Kidney (tissue), 14 donors: ENCODE measurements around the gene CIAO2B. TPM values are rescaled to one million over a fixed set of nuclear protein-coding genes. Genes with fewer than 3 reads are reported as not detected.
"Not testable (repeated sequence)": the region's sequence is repeated elsewhere in the genome, so short reads cannot be mapped to it uniquely, and the experiment has no call there.

Experiments
- DNase-seq, 5 donors: peaks; one replicate each; pipeline ENCODE4 v3.0.0-alpha.2; 2013 to 2020
- FAIRE-seq: peaks from 2 replicates; lab custom pipeline; 2012; peaks lifted over from hg19 to GRCh38; lab: Jason Lieb, UNC
- H3K27ac ChIP-seq, 2 donors: one replicate each; pipeline ENCODE4 v1.7.0; 2013; ENCODE audit warnings: low read depth in 2 of 2, low read length in 2 of 2, inconsistent platforms in 1 of 2
- H3K27me3 ChIP-seq: one replicate; pipeline ENCODE4 v1.7.1; 2013; ENCODE audit warnings: low read length, inconsistent platforms; ENCODE audit not compliant: control insufficient read depth, insufficient read depth
- H3K36me3 ChIP-seq, 3 donors: one replicate each; pipeline versions ENCODE4 v1.7.0 to v1.7.1; 2013; ENCODE audit warnings: low read length in 3 of 3, control low read depth in 1 of 3, inconsistent platforms in 1 of 3; ENCODE audit not compliant: insufficient read depth in 3 of 3, control insufficient read depth in 2 of 3
- H3K4me1 ChIP-seq, 3 donors: one replicate each; pipeline versions ENCODE4 v1.7.0 to v1.7.1; 2013; ENCODE audit warnings: low read length in 3 of 3, inconsistent platforms in 1 of 3, low read depth in 1 of 3; ENCODE audit not compliant: control insufficient read depth in 2 of 3, insufficient read depth in 2 of 3
- H3K4me3 ChIP-seq, 3 donors: one replicate each; pipeline versions ENCODE4 v1.7.0 to v1.8.1; 2013; ENCODE audit warnings: low read length in 3 of 3, control low read depth in 1 of 3, inconsistent platforms in 1 of 3
- H3K9ac ChIP-seq, 3 donors: one replicate each; pipeline versions ENCODE4 v1.7.0 to v1.7.1; 2013; ENCODE audit warnings: low read length in 3 of 3, control low read depth in 1 of 3, inconsistent platforms in 1 of 3
- H3K9me3 ChIP-seq, 3 donors: one replicate each; pipeline versions ENCODE4 v1.7.0 to v1.7.1; 2013; ENCODE audit warnings: low read length in 3 of 3, control low read depth in 1 of 3, inconsistent platforms in 1 of 3; ENCODE audit not compliant: control insufficient read depth in 2 of 3, insufficient read depth in 1 of 3
- intact Hi-C: fragments of 100-400 bp; cut with DNase I; formaldehyde crosslinking; loops from one replicate; pipeline ENCODE4 v1.11.1; 2022
- polyA plus RNA-seq: library from polyadenylated mRNA; stranded (reverse); fragments of 350-450 nt; fragmentation: Illumina TruSeq; extraction: RNeasy Lipid Tissue Mini Kit (QIAGEN cat#74804); gene quantifications from one replicate; pipeline ENCODE4 v1.2.3, GENCODE V29; 2014; ENCODE audit warnings: low read depth, low replicate concordance; ENCODE audit not compliant: insufficient read depth
- total RNA-seq: library from RNA; stranded (reverse); fragmentation: NEBNext Ultra II Directional; extraction: Animal tissue kit (Norgen Biotek cat#: 25700); gene quantifications from one replicate; pipeline ENCODE4 v1.2.1, GENCODE V29; 2021
- TF ChIP-seq, protein P1 (sequence below): IDR thresholded peaks from 3 replicates; pipeline ENCODE4 v1.5.1; 2012; ENCODE audit warnings: mild to moderate bottlenecking, moderate library complexity, borderline replicate concordance; ENCODE audit not compliant: insufficient read depth; ENCODE audit errors: extremely low read depth
- donor health status: control.
- donor health status: control.
- donor health status: control.
- donor health status: control.
- donor health status: control.
- donor health status: DM: yes; HTN: yes; CAD: no.
- donor health status: Normal renal cell carcinoma (clear cell type).

Gene CIAO2B
- total and polyA plus RNA-seq, 2 donors from 2014 or later, result 71.2 to 284 TPM

DNA sequence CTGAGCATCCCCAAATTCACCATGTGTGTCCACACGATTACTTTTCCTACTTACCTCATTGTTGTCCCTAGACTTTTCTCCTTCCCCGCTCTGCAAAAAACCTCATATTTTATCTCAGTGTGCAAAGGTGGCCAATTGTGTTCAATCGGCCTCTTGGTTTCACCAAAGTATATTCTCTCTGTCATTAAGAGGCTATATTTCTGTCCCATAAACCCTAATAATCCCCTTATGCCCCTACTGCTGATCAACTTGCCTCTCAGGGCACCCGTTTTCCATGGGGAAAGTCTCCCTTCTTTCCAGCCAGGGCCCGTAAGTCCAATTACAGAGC is 12.7 kb upstream of the CIAO2B start:
- DNase-seq (no peak), FAIRE-seq (no peak)
- peaks cover 0 to 12% (median 9%) of the 10 kb centered on the region in 3 donors for H3K36me3 ChIP-seq
- peak overlapping the region in 1 of 3 donors; percentile 4 for H3K9ac ChIP-seq
- TF ChIP-seq, protein P1, sequence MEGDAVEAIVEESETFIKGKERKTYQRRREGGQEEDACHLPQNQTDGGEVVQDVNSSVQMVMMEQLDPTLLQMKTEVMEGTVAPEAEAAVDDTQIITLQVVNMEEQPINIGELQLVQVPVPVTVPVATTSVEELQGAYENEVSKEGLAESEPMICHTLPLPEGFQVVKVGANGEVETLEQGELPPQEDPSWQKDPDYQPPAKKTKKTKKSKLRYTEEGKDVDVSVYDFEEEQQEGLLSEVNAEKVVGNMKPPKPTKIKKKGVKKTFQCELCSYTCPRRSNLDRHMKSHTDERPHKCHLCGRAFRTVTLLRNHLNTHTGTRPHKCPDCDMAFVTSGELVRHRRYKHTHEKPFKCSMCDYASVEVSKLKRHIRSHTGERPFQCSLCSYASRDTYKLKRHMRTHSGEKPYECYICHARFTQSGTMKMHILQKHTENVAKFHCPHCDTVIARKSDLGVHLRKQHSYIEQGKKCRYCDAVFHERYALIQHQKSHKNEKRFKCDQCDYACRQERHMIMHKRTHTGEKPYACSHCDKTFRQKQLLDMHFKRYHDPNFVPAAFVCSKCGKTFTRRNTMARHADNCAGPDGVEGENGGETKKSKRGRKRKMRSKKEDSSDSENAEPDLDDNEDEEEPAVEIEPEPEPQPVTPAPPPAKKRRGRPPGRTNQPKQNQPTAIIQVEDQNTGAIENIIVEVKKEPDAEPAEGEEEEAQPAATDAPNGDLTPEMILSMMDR, result no peak
- intact Hi-C loops, result no loop called here
- H3K27ac ChIP-seq, result no peak overlapping the region
- H3K4me3 ChIP-seq, result no peak overlapping the region
- peaks cover 2% of the 10 kb centered on the region for H3K27me3 ChIP-seq
- H3K4me1 ChIP-seq, result peaks cover 0 to 10% (median 9%) of the 10 kb centered on the region in 3 donors
- H3K9me3 ChIP-seq, result no peaks in the 10 kb centered on the region

- Histone ChIP-seq H3K4me3 (no peak overlapping the region), H3K9ac (peak overlapping the region in 1 of 3 donors; percentile 4)
- DNase-seq, result no peak
These were observed 12.3 kb upstream of the CIAO2B start for GRCh38 chr16:66946541-66946940.

DNA sequence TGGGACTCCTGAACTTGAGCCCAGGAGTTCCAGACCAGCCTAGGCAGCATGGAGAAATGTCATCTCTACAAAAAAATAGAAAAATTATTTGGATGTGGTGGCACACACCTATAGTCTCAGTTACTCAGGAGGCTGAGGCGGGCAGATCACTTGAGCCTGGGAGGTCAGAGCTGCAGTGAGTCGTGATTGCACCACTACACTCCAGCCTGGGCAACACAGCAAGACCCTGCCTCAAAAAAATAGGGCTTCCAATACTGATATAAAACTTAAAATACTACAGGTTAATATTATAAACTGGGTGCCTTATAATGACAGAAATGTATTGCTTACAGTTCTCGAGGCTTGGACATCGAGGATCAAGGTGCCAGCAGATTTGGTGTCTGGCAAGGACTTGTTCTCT is 11.7 kb upstream of the CIAO2B start:
- Histone ChIP-seq H3K4me1 (peaks cover 0 to 10% (median 9%) of the 10 kb centered on the region in 3 donors), H3K9me3 (no peaks in the 10 kb centered on the region), H3K4me3 (no peak overlapping the region), H3K9ac (no peak overlapping the region), H3K27ac (no peak overlapping the region), H3K36me3 (peaks cover 0 to 19% (median 19%) of the 10 kb centered on the region in 3 donors), H3K27me3 (peaks cover 2% of the 10 kb centered on the region)
- TF ChIP-seq, protein P1, result no peak
- DNase-seq, result no peak
- no peak for FAIRE-seq
- intact Hi-C loops, result no loop called here

More at GRCh38 chr16:66946541-66946940, 12.3 kb upstream of the CIAO2B start:
- intact Hi-C loops, result no loop called here
- no peak for FAIRE-seq
- no peak overlapping the region for H3K27ac ChIP-seq
- H3K27me3 ChIP-seq, result peaks cover 2% of the 10 kb centered on the region
- TF ChIP-seq, protein P1, result no peak
- peaks cover 0 to 10% (median 9%) of the 10 kb centered on the region in 3 donors for H3K4me1 ChIP-seq
- no peaks in the 10 kb centered on the region for H3K9me3 ChIP-seq
- peaks cover 0 to 14% (median 13%) of the 10 kb centered on the region in 3 donors for H3K36me3 ChIP-seq

GRCh38 chr16:66944971-66945370 is 10.8 kb upstream of the CIAO2B start:
- peaks cover 0 to 28% (median 27%) of the 10 kb centered on the region in 3 donors for H3K36me3 ChIP-seq
- intact Hi-C loops, H3K4me3 ChIP-seq, H3K9me3 ChIP-seq, H3K27ac ChIP-seq, DNase-seq, H3K9ac ChIP-seq, FAIRE-seq, H3K27me3 ChIP-seq: not testable (repeated sequence)
- H3K4me1 ChIP-seq, result peaks cover 0 to 10% (median 9%) of the 10 kb centered on the region in 3 donors
